ENCODE measurements around the gene GNAL. TPM values are rescaled to one million over a fixed set of nuclear protein-coding genes. Genes with fewer than 3 reads are reported as not detected.

GNAL gene
- total and polyA plus RNA-seq, 4 donors = 0.15 to 0.92 (median 0.72) TPM

DNA sequence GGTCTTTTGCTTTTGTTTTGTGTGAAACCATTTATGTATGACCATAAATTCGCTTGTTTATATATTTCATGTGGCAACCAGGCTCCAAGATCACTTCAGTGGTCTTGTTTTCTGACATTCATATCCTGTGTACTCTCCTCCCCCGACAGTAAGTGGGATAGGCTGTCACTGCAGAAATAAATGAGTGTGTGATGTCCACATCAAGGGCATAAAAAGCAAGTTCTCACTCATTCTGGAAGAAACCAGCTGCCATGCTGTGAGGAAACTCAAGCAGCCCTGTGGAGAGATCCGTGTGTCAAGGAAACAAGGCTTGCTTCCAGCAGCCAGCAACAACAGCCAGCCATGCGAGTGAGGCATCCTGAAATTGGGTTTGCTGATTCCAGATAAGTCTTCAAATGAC, 39.2 kb upstream of the GNAL start (continued):
- TF ChIP-seq, protein P1, sequence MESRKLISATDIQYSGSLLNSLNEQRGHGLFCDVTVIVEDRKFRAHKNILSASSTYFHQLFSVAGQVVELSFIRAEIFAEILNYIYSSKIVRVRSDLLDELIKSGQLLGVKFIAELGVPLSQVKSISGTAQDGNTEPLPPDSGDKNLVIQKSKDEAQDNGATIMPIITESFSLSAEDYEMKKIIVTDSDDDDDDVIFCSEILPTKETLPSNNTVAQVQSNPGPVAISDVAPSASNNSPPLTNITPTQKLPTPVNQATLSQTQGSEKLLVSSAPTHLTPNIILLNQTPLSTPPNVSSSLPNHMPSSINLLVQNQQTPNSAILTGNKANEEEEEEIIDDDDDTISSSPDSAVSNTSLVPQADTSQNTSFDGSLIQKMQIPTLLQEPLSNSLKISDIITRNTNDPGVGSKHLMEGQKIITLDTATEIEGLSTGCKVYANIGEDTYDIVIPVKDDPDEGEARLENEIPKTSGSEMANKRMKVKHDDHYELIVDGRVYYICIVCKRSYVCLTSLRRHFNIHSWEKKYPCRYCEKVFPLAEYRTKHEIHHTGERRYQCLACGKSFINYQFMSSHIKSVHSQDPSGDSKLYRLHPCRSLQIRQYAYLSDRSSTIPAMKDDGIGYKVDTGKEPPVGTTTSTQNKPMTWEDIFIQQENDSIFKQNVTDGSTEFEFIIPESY (IDR thresholded peaks at IDR 0.05) = no peak
- TF ChIP-seq FOXA1 (IDR thresholded peaks at IDR 0.05) (no peak), YY1 (IDR thresholded peaks at IDR 0.05) (no peak), NR2F2 (IDR thresholded peaks at IDR 0.05) (no peak)

DNA sequence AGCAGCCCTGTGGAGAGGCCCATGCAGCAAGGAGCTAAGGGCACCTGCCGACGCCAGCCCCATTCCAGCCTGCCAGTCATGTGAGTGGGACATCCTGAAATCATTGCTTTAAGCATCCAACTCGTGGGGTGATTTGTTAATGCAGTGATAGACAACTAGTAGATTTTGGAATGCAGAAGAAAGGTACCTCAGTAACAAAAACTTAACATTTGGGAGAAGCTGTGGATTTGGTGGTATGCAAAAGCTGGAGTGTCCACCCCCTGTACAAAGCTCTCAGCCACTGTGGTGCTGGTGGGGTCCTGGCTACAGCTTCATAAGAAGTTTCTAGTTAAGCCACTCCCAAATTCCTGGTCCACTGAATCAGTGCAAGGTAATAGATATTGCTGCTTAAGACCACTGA, 37.2 kb upstream of the GNAL start:
- Histone ChIP-seq H3K4me3 (ENCODE audit: low read depth in 1 of 3, low read length in 3 of 3) (no peak overlapping the region), H3K27me3 (ENCODE audit: control insufficient read depth in 4 of 4, insufficient read depth in 4 of 4, low read length in 3 of 4) (peaks cover 0 to 14% (median 0%) of the 10 kb centered on the region in 4 donors), H3K9ac (ENCODE audit: low read depth in 1 of 2, low read length in 2 of 2) (no peak overlapping the region), H3K36me3 (ENCODE audit: control insufficient read depth in 4 of 4, insufficient read depth in 3 of 4, low read depth in 1 of 4, low read length in 3 of 4) (peaks cover 0 to 3% (median 0%) of the 10 kb centered on the region in 4 donors), H3K4me1 (ENCODE audit: control insufficient read depth in 4 of 4, insufficient read depth in 4 of 4, low read length in 3 of 4) (peaks cover 0 to 2% (median 0%) of the 10 kb centered on the region in 4 donors), H3K9me3 (ENCODE audit: control insufficient read depth in 4 of 4, low read length in 3 of 4) (peaks cover 0 to 8% (median 4%) of the 10 kb centered on the region in 4 donors), H3K27ac (ENCODE audit: low read depth in 1 of 2, low read length in 2 of 2) (no peak overlapping the region)
- 80% methylated on average over 3 of the region's 3 CpGs for WGBS
- no peak for TF ChIP-seq HNF4A (conservative IDR thresholded peaks at IDR 0.05)
- TF ChIP-seq GABPA (IDR thresholded peaks at IDR 0.05 in 1 of 2, conservative IDR thresholded peaks at IDR 0.05 in 1 of 2) = no peak
- TF ChIP-seq FOXA2 (IDR thresholded peaks at IDR 0.05) = no peak
- no peak for TF ChIP-seq FOXA1 (IDR thresholded peaks at IDR 0.05)
- no peak for TF ChIP-seq HNF4G (IDR thresholded peaks at IDR 0.05)
- TF ChIP-seq, protein P2, sequence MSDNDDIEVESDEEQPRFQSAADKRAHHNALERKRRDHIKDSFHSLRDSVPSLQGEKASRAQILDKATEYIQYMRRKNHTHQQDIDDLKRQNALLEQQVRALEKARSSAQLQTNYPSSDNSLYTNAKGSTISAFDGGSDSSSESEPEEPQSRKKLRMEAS (IDR thresholded peaks at IDR 0.05) = no peak
- TF ChIP-seq, protein P1 (IDR thresholded peaks at IDR 0.05) = no peak
- TF ChIP-seq EGR1 (IDR thresholded peaks at IDR 0.05; ENCODE audit: low read depth in 2 of 2) = no peak
- TF ChIP-seq YY1 (IDR thresholded peaks at IDR 0.05) = no peak
- TF ChIP-seq, protein P3, sequence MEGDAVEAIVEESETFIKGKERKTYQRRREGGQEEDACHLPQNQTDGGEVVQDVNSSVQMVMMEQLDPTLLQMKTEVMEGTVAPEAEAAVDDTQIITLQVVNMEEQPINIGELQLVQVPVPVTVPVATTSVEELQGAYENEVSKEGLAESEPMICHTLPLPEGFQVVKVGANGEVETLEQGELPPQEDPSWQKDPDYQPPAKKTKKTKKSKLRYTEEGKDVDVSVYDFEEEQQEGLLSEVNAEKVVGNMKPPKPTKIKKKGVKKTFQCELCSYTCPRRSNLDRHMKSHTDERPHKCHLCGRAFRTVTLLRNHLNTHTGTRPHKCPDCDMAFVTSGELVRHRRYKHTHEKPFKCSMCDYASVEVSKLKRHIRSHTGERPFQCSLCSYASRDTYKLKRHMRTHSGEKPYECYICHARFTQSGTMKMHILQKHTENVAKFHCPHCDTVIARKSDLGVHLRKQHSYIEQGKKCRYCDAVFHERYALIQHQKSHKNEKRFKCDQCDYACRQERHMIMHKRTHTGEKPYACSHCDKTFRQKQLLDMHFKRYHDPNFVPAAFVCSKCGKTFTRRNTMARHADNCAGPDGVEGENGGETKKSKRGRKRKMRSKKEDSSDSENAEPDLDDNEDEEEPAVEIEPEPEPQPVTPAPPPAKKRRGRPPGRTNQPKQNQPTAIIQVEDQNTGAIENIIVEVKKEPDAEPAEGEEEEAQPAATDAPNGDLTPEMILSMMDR (IDR thresholded peaks at IDR 0.05; ENCODE audit: low read depth, low read length, missing input control) = no peak
- TF ChIP-seq TAF1 (conservative IDR thresholded peaks at IDR 0.05) = no peak
- no peak for DNase-seq (ENCODE audit: low spot score)

DNA sequence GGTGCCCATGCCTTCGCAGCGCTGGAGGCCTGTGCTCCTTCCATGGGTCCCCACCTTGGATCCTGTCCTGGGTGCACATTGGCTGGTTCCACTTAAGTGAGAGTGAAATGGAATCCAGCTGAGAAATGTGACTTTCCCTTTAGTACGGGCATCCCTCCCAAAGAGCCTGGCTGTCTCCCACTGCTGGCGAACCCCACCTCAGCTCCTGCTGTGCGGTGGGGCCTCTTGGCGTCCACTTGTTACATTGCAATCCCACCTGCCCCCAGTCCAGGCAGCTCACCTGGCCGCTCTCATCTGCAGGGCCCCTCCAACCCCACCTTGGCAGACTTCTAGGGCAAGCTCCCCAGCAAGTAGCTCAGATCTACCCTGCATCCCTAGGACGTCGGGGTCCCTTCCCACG, 35.5 kb upstream of the GNAL start:
- Histone ChIP-seq H3K9me3 (ENCODE audit: control insufficient read depth in 4 of 4, low read length in 3 of 4) (peaks cover 0 to 8% (median 2%) of the 10 kb centered on the region in 4 donors), H3K4me1 (ENCODE audit: control insufficient read depth in 4 of 4, insufficient read depth in 4 of 4, low read length in 3 of 4) (peaks cover 0 to 2% (median 0%) of the 10 kb centered on the region in 4 donors), H3K27me3 (ENCODE audit: control insufficient read depth in 4 of 4, insufficient read depth in 4 of 4, low read length in 3 of 4) (peaks cover 0 to 14% (median under 1%) of the 10 kb centered on the region in 4 donors), H3K9ac (ENCODE audit: low read depth in 1 of 2, low read length in 2 of 2) (no peak overlapping the region), H3K36me3 (ENCODE audit: control insufficient read depth in 4 of 4, insufficient read depth in 3 of 4, low read depth in 1 of 4, low read length in 3 of 4) (peaks cover 0 to 3% (median 0%) of the 10 kb centered on the region in 4 donors), H3K27ac (ENCODE audit: low read depth in 1 of 2, low read length in 2 of 2) (no peak overlapping the region), H3K4me3 (ENCODE audit: low read depth in 1 of 3, low read length in 3 of 3) (no peak overlapping the region)
- no peak for DNase-seq (ENCODE audit: low spot score)
- TF ChIP-seq HNF4G (IDR thresholded peaks at IDR 0.05) = no peak
- TF ChIP-seq YY1 (IDR thresholded peaks at IDR 0.05) = no peak
- no peak for TF ChIP-seq HNF4A (conservative IDR thresholded peaks at IDR 0.05)
- 88% methylated on average over 10 of the region's 10 CpGs for WGBS

All from liver (tissue), 9 donors.